GM19239 (cell line): ENCODE measurements around the gene CDH11.

Experiments
- DNase-seq: peaks from one replicate; pipeline ENCODE4 v3.0.0; 2011; ENCODE audit warnings: low spot score; ENCODE audit not compliant: insufficient read length
- FAIRE-seq: peaks from 2 replicates; lab custom pipeline; 2011; peaks lifted over from hg19 to GRCh38; lab: Jason Lieb, UNC

The CDH11 gene, protein sequence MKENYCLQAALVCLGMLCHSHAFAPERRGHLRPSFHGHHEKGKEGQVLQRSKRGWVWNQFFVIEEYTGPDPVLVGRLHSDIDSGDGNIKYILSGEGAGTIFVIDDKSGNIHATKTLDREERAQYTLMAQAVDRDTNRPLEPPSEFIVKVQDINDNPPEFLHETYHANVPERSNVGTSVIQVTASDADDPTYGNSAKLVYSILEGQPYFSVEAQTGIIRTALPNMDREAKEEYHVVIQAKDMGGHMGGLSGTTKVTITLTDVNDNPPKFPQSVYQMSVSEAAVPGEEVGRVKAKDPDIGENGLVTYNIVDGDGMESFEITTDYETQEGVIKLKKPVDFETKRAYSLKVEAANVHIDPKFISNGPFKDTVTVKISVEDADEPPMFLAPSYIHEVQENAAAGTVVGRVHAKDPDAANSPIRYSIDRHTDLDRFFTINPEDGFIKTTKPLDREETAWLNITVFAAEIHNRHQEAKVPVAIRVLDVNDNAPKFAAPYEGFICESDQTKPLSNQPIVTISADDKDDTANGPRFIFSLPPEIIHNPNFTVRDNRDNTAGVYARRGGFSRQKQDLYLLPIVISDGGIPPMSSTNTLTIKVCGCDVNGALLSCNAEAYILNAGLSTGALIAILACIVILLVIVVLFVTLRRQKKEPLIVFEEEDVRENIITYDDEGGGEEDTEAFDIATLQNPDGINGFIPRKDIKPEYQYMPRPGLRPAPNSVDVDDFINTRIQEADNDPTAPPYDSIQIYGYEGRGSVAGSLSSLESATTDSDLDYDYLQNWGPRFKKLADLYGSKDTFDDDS

GRCh38 chr16:65121870-65122723 lies at the start of gene CDH11:
CDH11 (minus strand) TSS chr16:65122063; CDS start chr16:65004869, 117,194 bp downstream.
- DNase-seq (no peak), FAIRE-seq (no peak)

DNA sequence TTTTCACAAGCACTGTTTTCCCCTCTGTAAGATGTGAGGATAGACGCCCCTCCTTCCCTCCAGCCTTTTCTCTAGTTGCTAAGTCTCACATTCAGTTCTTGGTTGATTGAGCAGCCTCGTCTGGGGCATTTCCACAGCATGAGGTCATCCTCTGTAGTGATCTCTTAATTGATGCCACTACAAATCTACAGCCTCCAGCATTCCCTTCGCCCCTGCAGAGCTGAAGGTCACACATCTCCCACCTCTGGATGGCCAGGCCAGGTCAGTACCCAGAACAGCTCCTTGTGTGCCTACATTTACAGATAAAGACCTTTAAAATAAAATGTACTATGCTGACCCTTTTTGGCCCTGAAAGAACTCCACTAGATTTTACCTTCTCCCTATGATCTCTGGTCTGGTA lies 32.5 kb upstream of the CDH11 start:
- DNase-seq: no peak
- no peak for FAIRE-seq

DNA sequence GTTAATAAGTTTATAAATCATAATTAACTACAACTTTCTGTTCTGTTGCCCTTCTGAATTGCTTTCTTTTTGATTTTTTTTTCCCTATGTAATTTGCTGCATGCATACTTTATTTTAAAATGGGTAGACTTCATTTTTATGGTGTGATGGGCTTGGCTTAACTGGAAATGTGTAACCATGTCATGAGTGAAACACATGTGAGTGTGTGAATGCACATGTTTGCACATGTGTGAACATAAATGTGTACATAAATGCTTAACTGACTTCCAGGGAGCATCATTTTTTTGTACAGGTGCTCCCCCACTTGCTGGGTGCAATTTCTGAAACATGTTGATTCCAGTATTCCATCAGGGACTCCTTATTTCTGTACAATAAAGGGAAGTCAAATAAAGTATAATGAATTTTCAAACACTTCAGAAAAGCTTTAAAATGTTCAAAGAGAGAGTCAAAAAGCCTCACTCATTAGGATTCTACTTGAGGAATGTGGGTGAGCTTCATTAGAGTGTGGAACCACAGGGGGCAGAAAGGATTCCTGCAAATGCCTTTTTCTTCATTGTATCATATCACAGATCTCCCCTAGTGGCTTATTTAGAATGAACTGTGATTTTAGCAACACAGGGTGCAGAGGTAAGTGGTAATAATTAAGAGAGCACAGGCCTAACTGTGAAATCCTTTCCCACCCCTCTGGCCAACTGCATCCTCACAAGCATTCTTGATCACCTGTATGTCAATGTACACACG lies 31.7 kb upstream of the CDH11 start:
- FAIRE-seq: no peak
- no peak for DNase-seq

DNA sequence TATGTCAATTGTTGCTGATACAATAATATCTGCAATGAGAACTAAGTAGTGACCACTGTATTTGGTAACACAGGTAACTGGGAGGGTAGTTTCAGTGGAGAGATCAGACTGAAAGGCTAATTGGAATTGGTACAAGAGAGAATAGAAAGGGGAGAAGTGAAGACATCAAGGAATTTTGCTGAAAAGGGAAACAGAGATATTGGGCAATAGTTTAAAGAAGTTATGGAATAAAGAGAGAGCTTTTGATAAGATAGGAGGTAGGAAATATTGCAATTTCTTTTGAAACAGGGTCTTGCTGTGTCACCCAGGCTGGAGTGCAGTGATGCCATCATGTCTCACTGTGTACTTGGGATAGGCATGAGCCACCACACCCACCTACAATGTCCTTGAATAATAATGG lies 26.9 kb upstream of the CDH11 start:
- DNase-seq (no peak), FAIRE-seq (no peak)

- DNase-seq: no peak
- FAIRE-seq: no peak
These were observed 20.4 kb upstream of the CDH11 start for GRCh38 chr16:65142276-65142675.

DNA sequence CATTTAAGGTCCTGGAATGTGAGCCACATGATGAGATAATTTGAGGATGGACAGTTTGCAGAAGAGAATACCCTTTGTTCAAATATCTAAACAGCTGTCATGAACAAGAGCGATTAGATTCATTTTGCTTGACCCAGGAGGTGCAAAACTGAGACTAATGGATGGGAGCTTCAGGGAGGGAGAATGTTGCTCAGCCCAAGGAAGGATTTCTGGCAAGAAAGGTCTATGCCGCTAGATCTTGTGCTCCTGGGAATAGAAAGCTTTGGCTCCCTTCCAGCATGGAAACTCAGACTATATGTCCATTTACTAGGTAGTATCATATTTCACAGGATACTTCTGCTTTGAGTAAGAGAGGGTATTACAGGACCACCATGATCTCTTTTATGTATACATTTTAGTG lies 14.8 kb upstream of the CDH11 start:
- no peak for FAIRE-seq
- no peak for DNase-seq

DNA sequence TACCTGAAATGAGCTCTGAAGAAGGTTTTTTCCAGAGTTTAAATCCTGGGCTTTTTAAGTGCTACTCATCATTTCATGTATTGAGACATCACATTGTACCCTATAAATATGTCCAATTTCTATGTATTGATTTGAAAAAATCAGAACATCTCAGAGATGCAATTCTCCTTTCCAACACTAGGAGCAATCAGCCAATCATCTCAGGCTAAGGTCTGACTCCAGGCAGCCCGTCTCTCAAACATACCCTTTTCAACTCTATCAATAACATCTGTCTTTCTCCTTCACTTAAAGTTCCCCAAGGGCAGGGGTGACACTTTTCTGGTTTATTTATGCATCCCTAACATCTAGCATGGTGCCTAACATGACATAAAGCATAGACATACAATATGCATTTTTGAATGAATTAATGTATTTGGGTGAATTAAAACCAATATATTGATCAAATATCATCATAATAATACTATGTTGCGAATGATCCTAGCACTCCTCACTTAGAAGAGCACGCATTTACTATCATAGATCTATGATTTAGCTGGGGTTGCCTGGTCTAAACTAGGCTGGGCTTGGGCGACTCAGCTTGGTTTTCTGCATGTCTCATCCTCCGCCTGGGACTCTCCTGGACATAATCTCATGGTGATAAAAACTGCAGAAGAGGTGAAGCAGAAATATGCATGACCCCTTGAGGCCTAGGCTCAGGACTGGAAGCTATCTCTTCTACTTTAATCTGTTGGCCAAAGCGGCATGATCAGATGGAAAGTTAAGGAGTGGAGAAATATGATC lies 5.2 kb upstream of the CDH11 start:
- FAIRE-seq: no peak
- no peak for DNase-seq

DNA sequence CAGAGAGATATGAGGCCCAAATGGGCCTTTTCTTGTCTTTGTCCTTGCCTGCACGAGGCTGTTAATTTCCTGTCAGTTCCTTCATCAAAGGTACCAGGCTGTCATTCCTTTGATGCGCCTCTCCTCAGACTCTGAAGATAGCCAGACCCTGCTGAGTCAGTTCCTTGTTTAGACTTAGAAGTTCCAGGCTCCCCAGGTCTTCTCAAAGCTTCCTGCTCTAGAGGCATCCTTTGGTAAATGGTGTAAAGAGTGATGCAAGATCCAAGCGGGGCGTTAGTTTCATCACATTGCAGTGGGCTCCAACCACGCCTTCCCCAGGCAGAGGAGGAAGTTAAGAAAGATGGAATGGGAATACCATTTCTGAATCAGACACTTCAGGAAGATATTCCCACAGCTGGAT lies 4.0 kb upstream of the CDH11 start:
- FAIRE-seq: no peak
- no peak for DNase-seq

DNA sequence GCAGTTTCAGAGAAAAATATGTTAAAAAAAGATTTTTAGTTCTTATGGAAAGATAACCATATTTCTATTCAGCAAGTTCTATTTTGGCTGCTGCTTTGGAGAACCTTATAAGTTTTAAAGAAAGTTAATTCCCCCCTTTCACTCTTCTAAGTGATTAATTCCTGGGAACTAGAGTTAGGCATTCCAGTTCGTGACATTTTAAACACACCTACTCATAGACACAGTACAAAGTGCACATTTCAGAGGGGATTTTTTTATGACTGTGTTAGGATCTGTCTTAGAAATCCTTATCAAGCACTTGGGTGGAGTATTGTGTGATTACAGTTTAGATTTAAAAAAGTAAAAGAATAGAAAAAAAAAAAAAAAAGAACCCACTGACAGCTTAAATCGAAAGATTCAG lies 3.5 kb upstream of the CDH11 start:
- no peak for FAIRE-seq

GRCh38 chr16:65124596-65124995 lies 2.7 kb upstream of the CDH11 start:
- FAIRE-seq (no peak), DNase-seq (no peak)

More for the DNA sequence above, 3.5 kb upstream of the CDH11 start:
- DNase-seq: no peak

GRCh38 chr16:65124212-65124548 lies 2.3 kb upstream of the CDH11 start:
- no peak for FAIRE-seq
- no peak for DNase-seq

DNA sequence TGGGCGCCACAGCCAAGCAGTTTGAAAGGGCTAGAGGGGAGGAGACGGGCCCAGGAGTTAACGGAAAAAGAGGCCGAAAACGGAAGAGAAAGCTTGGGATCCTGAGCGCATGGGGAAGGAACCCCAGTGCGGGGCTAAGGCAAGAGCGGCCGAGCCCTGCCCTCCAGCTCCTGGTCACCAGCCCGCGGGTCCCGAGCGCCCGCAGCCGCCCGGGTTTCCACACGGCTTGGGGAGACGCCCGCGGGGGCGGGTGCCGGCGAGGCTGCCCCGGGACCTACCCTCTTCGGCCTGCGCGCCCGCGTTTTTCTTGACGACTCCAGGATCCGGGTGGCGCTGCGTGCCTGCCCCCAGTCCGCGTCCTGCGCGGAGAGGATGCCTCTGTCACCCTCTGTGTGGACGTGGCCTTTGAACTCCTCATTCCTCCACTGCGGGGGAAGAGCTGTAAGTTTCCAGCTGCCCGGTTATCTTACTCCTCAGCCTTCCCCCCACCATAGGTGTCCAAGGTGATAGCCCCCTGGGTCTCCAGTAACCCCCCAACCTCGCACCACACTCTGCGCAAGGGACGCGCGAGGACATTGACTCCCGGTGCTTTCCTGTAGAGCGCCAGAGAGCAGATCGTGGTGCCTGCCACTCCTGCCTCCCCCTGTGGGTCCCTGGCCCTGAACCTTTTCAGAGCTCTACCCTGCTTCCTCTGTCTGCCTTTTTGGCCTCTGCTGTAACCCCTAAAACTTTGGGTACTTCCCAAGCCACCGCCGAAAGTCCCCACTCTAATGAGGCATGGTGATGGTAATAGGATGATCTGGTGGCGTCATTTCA lies 1.7 kb upstream of the CDH11 start:
- FAIRE-seq (no peak), DNase-seq (no peak)

DNA sequence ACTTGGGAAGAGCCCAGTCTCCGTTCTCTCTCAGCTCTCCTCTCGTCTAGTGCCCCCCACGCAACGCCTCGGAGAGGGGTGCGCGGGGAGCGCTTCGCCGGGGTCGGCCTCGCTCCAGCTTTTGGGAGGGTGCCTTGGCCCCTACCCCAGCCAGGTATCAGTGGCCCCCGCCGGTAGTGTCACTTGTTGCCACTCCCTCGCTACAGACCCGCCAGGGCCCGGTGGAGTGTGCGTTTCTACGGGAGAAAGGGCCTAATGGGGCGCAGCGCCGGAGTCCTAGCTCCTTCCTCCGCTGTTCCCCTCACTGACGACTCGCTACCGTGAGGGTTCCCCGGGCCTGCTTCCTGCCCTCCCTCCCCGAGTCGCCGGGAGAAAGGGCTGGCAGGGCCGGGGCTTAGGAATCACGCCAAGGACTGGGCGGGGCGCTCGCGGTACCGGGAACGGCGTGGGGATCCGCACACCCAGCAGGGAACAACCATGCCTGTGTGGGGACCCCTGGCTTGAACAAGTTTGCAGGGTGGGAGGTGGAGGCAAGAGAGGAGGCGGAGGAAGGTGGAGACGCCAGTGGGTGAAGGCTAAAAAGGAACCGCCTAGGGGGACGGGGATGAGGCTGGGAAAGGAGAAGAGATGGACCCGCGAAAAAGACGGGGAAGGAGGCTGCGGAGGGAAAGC lies 997 bp upstream of the CDH11 start:
- no peak for DNase-seq
- no peak for FAIRE-seq

DNA sequence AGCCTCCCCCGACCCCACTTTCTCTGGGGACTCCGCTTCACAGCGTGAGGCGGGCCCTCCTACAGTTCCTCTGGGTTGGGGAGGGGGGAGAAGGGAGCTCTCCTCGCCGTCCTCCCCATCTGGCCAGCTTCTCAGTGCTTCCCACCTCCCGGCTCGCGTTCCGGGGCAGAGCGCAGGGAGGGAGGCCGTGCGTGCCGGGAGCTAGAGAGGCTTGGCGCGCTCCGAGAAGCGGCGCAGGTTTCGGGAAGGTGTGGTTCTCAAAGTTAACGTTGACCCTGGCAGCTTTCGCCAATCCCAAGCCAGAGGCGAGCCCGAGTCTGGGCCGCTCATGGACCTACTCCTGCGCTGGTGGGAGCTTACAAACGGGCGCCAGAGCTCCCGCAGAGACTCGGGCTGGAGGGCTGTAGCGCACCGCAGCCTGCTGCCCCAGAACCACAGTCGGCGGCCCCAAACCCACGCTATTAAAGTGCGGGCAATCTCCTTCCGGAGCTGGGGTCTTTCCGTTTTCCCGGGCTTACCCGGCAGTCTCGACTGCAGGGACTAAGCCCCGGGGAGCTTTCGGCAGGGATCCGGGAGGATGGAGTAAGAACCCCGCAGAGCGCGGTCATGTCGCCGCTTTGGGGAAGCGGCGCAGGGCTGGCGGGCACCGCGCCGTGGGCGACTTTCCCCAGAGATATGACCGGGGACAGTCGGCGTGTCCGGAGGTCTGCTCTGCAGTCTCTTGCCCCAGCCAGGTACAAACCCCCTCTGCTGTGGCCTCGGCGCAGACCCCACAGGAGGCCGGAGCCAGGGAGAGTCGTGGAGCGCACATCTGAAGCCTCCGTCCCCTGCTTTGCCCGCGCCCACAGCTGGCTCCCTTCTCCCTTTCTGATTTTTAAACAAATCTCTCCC lies 787 bp downstream of the CDH11 start:
- FAIRE-seq: no peak
- DNase-seq: no peak

DNA sequence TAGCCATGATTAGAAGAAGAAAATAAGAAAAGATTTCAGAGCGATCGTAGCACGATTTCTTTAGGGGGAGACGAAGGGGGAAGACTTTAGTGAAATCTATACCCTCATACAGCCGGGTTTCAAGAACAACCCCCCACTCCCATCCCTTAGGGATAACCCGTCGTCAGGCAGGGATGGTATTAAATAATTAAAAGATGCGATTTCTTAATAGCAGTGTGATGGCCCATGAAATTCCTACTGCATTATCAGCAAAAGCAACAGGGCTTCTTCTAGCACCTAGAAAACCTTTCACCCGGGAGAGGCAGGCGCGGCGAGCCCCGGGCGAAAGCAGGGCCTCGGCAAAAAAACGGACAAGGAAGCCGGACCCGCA lies 1.4 kb downstream of the CDH11 start:
- DNase-seq: no peak
- FAIRE-seq: no peak

DNA sequence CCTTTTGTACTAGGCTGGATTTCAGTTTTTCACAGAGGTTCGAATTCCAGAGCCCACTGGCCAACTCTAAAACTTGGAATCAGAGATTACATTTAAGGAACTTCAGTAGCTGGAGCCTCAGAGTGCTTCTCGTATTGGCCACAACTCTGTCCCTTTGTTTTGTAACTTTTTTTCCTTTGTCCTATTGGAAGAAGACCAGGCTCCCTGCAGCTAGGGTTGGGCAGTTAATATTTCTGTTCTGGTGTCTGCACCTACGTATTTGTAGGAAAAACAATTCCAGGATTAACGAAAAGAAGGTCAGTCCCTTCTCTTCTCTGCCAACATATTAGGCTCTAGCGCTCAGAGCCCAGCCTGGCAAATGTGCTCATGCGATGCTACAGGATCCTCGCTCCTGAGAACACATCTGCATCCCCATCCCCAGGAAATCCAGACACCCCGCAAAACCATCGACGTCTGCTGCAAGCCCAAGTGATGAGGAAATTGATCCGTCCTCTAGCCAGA lies 1.9 kb downstream of the CDH11 start:
- DNase-seq (no peak), FAIRE-seq (no peak)

DNA sequence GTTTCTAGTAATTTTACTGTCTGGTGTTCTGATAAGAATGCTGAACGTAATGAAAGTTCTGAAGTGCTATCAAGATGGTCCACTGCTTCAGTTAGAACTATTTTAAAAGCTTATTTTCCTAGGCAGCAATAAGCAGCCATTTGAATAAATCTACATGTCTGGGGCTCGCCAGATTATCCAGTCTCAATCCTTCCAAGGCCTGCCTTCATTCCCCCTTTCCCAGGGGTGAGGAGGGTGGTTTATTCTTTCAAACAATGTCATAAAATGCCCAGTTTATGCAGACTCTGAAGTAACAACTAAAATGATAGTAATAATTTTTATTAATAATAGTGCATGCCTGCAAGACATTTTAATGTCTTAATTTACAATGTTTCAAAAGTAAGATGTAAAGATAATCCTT lies 2.4 kb downstream of the CDH11 start:
- FAIRE-seq (no peak), DNase-seq (no peak)
